HG02970 (cell line): Measurements from ENCODE around the gene HAPLN1.

Source experiments
- ATAC-seq: cut with Tn5 transposase; IDR thresholded peaks from one replicate; pipeline ENCODE4 v1.9.1; 2021; ENCODE audit warnings: mild to moderate bottlenecking, moderate library complexity, moderate number of reproducible peaks; ENCODE audit not compliant: unreplicated experiment, low FRiP score

The HAPLN1 gene

DNA sequence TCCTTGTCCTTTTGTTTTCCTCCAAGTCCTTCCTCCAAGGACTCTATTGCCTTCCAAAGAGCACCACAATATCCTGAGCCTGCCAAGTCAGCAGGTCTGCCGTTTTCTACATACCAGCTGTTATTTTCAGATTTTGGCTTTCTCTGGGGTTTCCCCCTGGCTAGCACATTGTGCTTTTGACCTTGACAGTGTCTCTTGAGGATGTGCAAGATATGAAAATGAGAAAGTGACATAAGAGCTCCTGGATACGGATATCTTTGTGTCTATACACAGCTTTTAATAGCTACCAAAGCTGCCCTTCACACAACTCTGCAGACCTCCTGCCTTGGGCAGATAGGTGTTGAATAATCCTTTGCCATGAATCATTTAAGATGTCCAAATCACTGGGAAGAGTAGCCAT lies 67.0 kb downstream of the HAPLN1 start:
- ATAC-seq: no peak

GRCh38 chr5:83645936-83646335 lies 74.7 kb downstream of the HAPLN1 start:
- ATAC-seq: no peak

- no peak for ATAC-seq
These were observed 76.4 kb downstream of the HAPLN1 start for GRCh38 chr5:83644301-83644700.

- no peak for ATAC-seq
These were observed 78.7 kb downstream of the HAPLN1 start for GRCh38 chr5:83641946-83642345.

DNA sequence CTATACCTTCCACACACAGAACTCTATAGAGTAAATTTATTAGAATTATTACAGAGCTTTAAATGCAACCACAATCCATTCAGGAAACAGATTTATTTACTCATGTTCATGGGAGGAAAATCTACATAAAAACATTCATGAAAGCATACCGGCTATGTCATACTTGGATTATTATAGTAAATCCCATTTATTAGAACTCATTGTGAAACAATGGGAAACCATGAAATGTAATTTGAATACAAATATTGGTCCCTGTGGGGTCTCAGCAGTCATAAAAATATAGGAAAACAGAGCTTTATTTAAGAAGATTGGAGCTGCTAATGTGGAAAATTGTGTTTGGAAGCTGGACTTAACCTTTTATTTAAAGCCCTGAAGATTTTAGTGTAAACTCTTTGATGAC lies 80.7 kb downstream of the HAPLN1 start:
- ATAC-seq: no peak

- no peak for ATAC-seq
These were observed 84.5 kb downstream of the HAPLN1 start for GRCh38 chr5:83636156-83636555.

DNA sequence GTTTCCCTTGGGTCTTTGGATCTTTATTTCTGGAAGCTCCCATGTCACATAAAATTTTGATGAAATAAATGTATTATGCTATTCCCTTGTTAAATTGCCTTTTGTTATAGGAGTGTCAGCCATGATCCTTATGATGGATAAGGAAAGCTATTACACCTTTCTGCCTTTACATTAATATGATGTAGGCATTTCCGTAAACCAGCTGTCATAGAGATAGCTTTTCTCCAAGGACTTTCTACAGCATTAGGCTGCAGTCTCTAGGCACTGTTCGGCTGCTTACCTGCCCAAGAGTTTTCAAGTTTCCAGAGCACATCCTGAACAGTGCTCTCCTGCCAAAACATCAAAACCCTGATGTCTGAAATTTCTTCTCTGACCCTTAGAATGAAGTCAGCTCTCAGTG lies 87.4 kb downstream of the HAPLN1 start:
- no peak for ATAC-seq

GRCh38 chr5:83632874-83633273 lies 87.8 kb downstream of the HAPLN1 start:
- no peak for ATAC-seq

DNA sequence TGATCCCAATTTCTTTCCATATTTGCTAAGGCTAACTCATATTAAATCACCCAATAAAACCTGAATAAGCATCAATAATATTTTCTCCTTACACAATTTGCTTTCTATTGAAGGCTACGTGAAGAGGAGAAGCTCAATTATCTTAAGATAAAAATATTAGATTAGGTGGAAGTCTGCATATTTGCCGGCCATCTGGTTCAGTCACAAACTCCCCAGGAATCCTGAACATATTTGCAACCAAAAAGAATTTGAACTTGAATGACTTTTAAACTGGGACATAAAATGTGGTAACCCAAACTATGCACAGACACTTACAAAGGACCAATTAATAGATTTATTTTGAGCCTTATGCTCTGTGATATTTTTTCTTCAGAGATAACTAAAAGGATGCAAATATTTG lies 92.3 kb downstream of the HAPLN1 start:
- no peak for ATAC-seq

GRCh38 chr5:83614841-83615240 lies 105.8 kb downstream of the HAPLN1 start:
- ATAC-seq: no peak

GRCh38 chr5:83608122-83608521 lies 112.5 kb downstream of the HAPLN1 start:
- ATAC-seq: peak; percentile 62

- ATAC-seq: no peak
These were observed 125.4 kb downstream of the HAPLN1 start for GRCh38 chr5:83595217-83595616.

- no peak for ATAC-seq
These were observed 129.7 kb downstream of the HAPLN1 start for GRCh38 chr5:83590966-83591365.

DNA sequence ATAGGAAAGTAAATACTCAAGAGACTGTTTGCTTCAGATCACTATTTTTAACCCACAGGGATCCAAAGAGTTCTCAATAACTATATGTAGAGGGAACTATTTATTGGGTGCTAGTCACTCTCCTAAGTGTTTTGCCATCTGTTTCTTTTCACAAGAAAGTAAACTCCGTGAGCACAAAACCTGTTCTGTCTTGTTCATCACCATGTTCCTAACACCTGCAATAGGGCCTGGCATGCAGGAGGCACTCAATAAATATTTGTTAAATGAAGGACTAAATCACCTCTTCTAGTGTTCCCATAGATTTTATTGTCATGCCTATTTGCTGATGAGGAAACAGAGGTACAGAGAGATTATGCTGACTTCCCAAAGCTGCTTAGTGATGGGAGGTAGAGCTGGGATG lies 130.9 kb downstream of the HAPLN1 start:
- no peak for ATAC-seq
